SK-N-SH treated with all-trans-retinoic acid at 6 μM for 48 hours (cell line): ENCODE measurements around the gene AP5Z1.

ENCODE experiments used
- ARNTL ChIP-seq: fragments of 450-650 bp; formaldehyde crosslinking; IDR thresholded peaks from 2 replicates; pipeline ENCODE4 v1.5.0; 2020; ENCODE audit warnings: low read depth, mild to moderate bottlenecking, moderate library complexity, borderline replicate concordance
- PATZ1 ChIP-seq: fragments of 250-450 bp; sonication (Bioruptor Pico); IDR thresholded peaks from 2 replicates; pipeline ENCODE4 v1.8.0; 2020; ENCODE audit warnings: mild to moderate bottlenecking, moderate library complexity, borderline replicate concordance
- ZC3H10 ChIP-seq: fragments of 250-450 bp; sonication (Bioruptor Pico); IDR thresholded peaks from 2 replicates; pipeline ENCODE4 v1.5.1; 2021; ENCODE audit warnings: mild to moderate bottlenecking, moderate library complexity
- ZNF70 ChIP-seq: fragments of 450-650 bp; formaldehyde crosslinking; IDR thresholded peaks from 2 replicates; pipeline ENCODE4 v1.5.0; 2020; ENCODE audit warnings: mild to moderate bottlenecking, moderate library complexity

- TF ChIP-seq PATZ1 (CRISPR knock-in tag) (no peak), ZNF70 (CRISPR knock-in tag) (no peak), ARNTL (CRISPR knock-in tag) (no peak), ZC3H10 (no peak)
Observed at GRCh38 chr7:4784799-4785198, 9.4 kb downstream of the AP5Z1 start.
